GM18867 (cell line): ENCODE results near the gene LCE3B.
"Not testable (repeated sequence)": the region's sequence is repeated elsewhere in the genome, so short reads cannot be mapped to it uniquely, and the experiment has no call there.

Experiments used
- ATAC-seq: cut with Tn5 transposase; IDR thresholded peaks from one replicate; pipeline ENCODE4 v1.9.1; 2021; ENCODE audit warnings: mild to moderate bottlenecking, moderate library complexity; ENCODE audit not compliant: unreplicated experiment

The LCE3B gene

GRCh38 chr1:152613511-152613910 is at the start of gene LCE3B:
LCE3B (plus strand) TSS chr1:152613811; CDS start chr1:152613811, 0 bp downstream.
- no peak for ATAC-seq

- ATAC-seq = no peak
These were observed 48.5 kb upstream of the LCE3B start for GRCh38 chr1:152565115-152565514.

GRCh38 chr1:152565535-152566215 is 47.9 kb upstream of the LCE3B start:
- no peak for ATAC-seq

- ATAC-seq = no peak
These were observed 46.9 kb upstream of the LCE3B start, which contains the start of gene LCE3E for GRCh38 chr1:152566681-152567080. LCE3E (minus strand) TSS chr1:152566780; CDS start chr1:152566208, 572 bp downstream.

- no peak for ATAC-seq
These were observed 36.4 kb upstream of the LCE3B start for GRCh38 chr1:152577168-152577567.

GRCh38 chr1:152579526-152579925 is 34.1 kb upstream of the LCE3B start:
- not testable (repeated sequence) for ATAC-seq

GRCh38 chr1:152580433-152580832 is 33.2 kb upstream of the LCE3B start, which contains the start of gene LCE3D:
LCE3D (minus strand) TSS chr1:152580516; CDS start chr1:152579936, 580 bp downstream.
- ATAC-seq = no peak

- ATAC-seq = no peak
These were observed 31.0 kb upstream of the LCE3B start for GRCh38 chr1:152582647-152583046.

- ATAC-seq = no peak
These were observed 28.0 kb upstream of the LCE3B start for GRCh38 chr1:152585586-152585985.

- no peak for ATAC-seq
These were observed 16.6 kb upstream of the LCE3B start for GRCh38 chr1:152596986-152597385.

- ATAC-seq = no peak
These were observed 13.7 kb upstream of the LCE3B start, which contains the start of gene LCE3C for GRCh38 chr1:152599934-152600333. LCE3C (plus strand) TSS chr1:152600234; CDS start chr1:152600732, 498 bp downstream.

- ATAC-seq = no peak
These were observed 8.4 kb downstream of the LCE3B start for GRCh38 chr1:152621993-152622392.

GRCh38 chr1:152622803-152623202 is 9.2 kb downstream of the LCE3B start, which contains the start of gene LCE3A:
LCE3A (minus strand) TSS chr1:152623103; CDS start chr1:152623103, 0 bp downstream.
- ATAC-seq = no peak

GRCh38 chr1:152623203-152623844 is 9.7 kb downstream of the LCE3B start:
- ATAC-seq = no peak

- ATAC-seq = no peak
These were observed 13.1 kb downstream of the LCE3B start for GRCh38 chr1:152626744-152627143.

GRCh38 chr1:152630596-152630995 is 17.0 kb downstream of the LCE3B start:
- no peak for ATAC-seq

- no peak for ATAC-seq
These were observed 26.7 kb downstream of the LCE3B start for GRCh38 chr1:152640351-152640750.

- no peak for ATAC-seq
These were observed 30.3 kb downstream of the LCE3B start for GRCh38 chr1:152643945-152644344.

GRCh38 chr1:152645146-152645545 is 31.5 kb downstream of the LCE3B start:
- ATAC-seq = no peak

GRCh38 chr1:152646656-152647055 is 33.0 kb downstream of the LCE3B start:
- no peak for ATAC-seq

- ATAC-seq = no peak
These were observed 40.5 kb downstream of the LCE3B start for GRCh38 chr1:152654110-152654509.

GRCh38 chr1:152656459-152656858 is 42.8 kb downstream of the LCE3B start:
- no peak for ATAC-seq
